Head of caudate nucleus (tissue), 42 donors: ENCODE measurements around the gene AMIGO1.
A peak's percentile ranks its signal among the peaks of the same experiment; 100 is the strongest.

Experiments
- DNase-seq, 42 donors: peaks; one replicate each; pipeline versions ENCODE4 v3.0.0 to v3.0.0-alpha.2; 2020 to 2021; ENCODE audit warnings: mixed read lengths in 7 of 42
- intact Hi-C: fragments of 100-400 bp; cut with DNase I; formaldehyde crosslinking; loops from one replicate; pipeline ENCODE4 v1.15.0; 2022

The AMIGO1 gene

GRCh38 chr1:109509176-109510134, at the start of gene AMIGO1:
TSS of gene AMIGO1 (minus strand) at chr1:109509727. CDS start at chr1:109508912, 815 bp downstream.
- peak in 36 of 42 donors; percentile 39 to 82 (median 63) for DNase-seq
- intact Hi-C loops = no loop called here

- intact Hi-C loops = no loop called here
- DNase-seq = no peak
These were observed 48.0 kb upstream of the AMIGO1 start for GRCh38 chr1:109557520-109557919.

- intact Hi-C loops = no loop called here
- DNase-seq = no peak
These were observed 47.0 kb upstream of the AMIGO1 start for GRCh38 chr1:109556563-109556962.

GRCh38 chr1:109548321-109549267, 39.1 kb upstream of the AMIGO1 start, which contains the start of gene GNAI3:
TSS of gene GNAI3 (plus strand) at chr1:109548615. CDS start at chr1:109548721, 106 bp downstream.
- peak; percentile 95 to 99 (median 98) for DNase-seq
- intact Hi-C loops = loop anchor here (5.0 to 10.0 kb wide), 2 partner anchors 74 to 436 kb away; partner anchors contain the start of gene AHCYL1

- DNase-seq = peak in 10 of 42 donors; percentile 20 to 66 (median 40)
- intact Hi-C loops = loop anchor here (5.0 to 10.0 kb wide), 2 partner anchors 75 to 437 kb away; partner anchors contain the start of gene AHCYL1
These were observed 38.2 kb upstream of the AMIGO1 start for GRCh38 chr1:109547463-109548320.

- peak; percentile 74 to 97 (median 91) for DNase-seq
- intact Hi-C loops = loop anchor here (5.0 to 10.0 kb wide), 2 partner anchors 76 to 438 kb away; partner anchors contain the start of gene AHCYL1
These were observed 37.0 kb upstream of the AMIGO1 start for GRCh38 chr1:109546311-109547109.

- intact Hi-C loops = loop anchor here (10.0 kb wide), 1 partner anchor 441 kb away; the partner anchor contains the start of gene AHCYL1
These were observed 34.6 kb upstream of the AMIGO1 start for GRCh38 chr1:109543988-109544735.

GRCh38 chr1:109543283-109543987, 33.9 kb upstream of the AMIGO1 start:
- no peak for DNase-seq
- intact Hi-C loops = loop anchor here (10.0 kb wide), 1 partner anchor 441 kb away; the partner anchor contains the start of gene AHCYL1

More at GRCh38 chr1:109543988-109544735, 34.6 kb upstream of the AMIGO1 start:
- peak in 1 of 42 donors; percentile 29 for DNase-seq

GRCh38 chr1:109542657-109543056, 33.1 kb upstream of the AMIGO1 start:
- intact Hi-C loops = loop anchor here (10.0 kb wide), 1 partner anchor 442 kb away; the partner anchor contains the start of gene AHCYL1
- no peak for DNase-seq

GRCh38 chr1:109541102-109541501, 31.6 kb upstream of the AMIGO1 start:
- intact Hi-C loops = loop anchor here (10.0 kb wide), 1 partner anchor 444 kb away; the partner anchor contains the start of gene AHCYL1
- DNase-seq = peak in 5 of 42 donors; percentile 17 to 52 (median 40)

GRCh38 chr1:109539676-109540075, 30.1 kb upstream of the AMIGO1 start, which contains the start of gene GPR61:
TSS of gene GPR61 (plus strand) at chr1:109539872. CDS start at chr1:109543023, 3,151 bp downstream.
- peak; percentile 50 to 97 (median 81) for DNase-seq
- intact Hi-C loops = loop anchor here (10.0 kb wide), 2 partner anchors 265 to 445 kb away; partner anchors contain the start of gene AHCYL1

- peak in 1 of 42 donors; percentile 33 for DNase-seq
- intact Hi-C loops = loop anchor here (10.0 kb wide), 1 partner anchor 264 kb away; no protein-coding TSS in a partner anchor
These were observed 29.5 kb upstream of the AMIGO1 start for GRCh38 chr1:109538827-109539555.

- intact Hi-C loops = loop anchor here (10.0 kb wide), 1 partner anchor 263 kb away; no protein-coding TSS in a partner anchor
- DNase-seq = no peak
These were observed 28.1 kb upstream of the AMIGO1 start for GRCh38 chr1:109537450-109538178.
